T-helper 2 cell (primary cell): ENCODE measurements around the gene ATAD1.
"Not testable (repeated sequence)": the region's sequence is repeated elsewhere in the genome, so short reads cannot be mapped to it uniquely, and the experiment has no call there.

Experiments used
- DNase-seq, 5 experiments: peaks; one replicate each; pipeline versions ENCODE4 v3.0.0 to v3.0.0-alpha.2; 2012 to 2022
- total RNA-seq, 2 donors: gene quantifications; one replicate each; lab custom pipeline; 2026; lab: John Stamatoyannopoulos, UW

The ATAD1 gene, protein sequence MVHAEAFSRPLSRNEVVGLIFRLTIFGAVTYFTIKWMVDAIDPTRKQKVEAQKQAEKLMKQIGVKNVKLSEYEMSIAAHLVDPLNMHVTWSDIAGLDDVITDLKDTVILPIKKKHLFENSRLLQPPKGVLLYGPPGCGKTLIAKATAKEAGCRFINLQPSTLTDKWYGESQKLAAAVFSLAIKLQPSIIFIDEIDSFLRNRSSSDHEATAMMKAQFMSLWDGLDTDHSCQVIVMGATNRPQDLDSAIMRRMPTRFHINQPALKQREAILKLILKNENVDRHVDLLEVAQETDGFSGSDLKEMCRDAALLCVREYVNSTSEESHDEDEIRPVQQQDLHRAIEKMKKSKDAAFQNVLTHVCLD
- total RNA-seq: 34.6 to 68.2 reads per million in 2 donors

DNA sequence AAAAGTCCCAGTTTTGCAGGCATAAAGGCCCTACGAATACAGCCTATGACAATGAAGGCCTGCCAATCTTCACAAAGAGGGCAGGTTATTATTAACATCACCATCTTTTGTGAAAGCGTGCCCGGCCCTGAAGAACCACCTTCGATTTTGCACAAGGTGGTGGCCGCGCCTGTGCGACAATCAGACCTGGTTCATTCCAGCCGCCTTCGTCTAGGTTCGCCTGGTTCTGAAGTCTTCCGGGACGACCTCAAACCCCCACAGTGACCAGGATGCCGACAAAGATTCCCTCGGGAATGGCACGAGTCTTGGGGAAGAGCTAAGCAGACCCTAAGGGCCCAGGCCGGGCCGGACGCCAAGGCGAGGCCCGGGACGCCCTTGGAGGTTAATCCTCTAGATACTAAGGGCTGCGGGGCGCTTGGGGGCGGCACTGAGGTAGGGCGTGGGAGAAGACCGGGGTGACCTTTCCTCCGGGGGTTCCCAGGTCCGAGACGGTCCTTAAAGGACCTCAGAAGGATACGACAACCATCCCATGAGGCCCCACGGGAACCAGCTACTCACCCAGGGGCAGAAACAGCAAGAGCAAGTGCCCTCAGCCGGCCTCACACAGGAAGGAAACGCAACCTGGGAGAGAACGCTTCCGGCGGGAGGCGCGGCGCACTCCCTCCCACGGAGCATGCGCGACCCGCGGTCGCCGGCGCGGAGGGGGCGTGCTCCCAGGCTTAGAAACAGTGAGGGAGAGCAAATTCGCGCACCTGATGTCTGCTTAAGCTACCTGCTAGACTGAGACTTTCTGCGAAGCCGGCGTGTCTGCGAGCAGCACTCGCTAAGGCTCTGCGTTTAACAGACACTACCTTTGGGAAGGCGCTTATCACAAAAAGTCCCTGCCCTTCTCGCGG is at the start of gene ATAD1:
ATAD1 (minus strand) TSS at position 618 of the 896 bp plus-strand sequence. CDS start 3,627 bp downstream, outside the sequence.
- DNase-seq: peak; percentile 71 to 94 (median 82)

DNA sequence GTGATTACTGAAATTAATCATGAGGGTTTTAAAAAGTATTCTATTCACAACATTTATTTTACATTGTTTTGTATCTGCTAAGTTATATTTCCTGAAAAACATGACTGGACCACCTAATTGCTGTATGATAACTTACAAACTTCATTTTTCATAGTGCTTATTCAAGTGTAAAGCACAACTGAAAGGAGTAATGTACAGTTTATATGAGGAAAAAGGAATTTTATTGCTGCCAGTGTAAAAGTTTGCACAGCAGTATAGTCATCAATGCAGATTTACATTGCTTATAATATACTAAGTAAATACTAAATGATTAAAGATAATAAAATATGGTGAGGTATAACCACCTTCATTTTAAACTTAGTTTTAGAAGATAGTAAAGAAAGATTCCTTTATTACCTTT is 49.4 kb upstream of the ATAD1 start:
- DNase-seq: no peak

DNA sequence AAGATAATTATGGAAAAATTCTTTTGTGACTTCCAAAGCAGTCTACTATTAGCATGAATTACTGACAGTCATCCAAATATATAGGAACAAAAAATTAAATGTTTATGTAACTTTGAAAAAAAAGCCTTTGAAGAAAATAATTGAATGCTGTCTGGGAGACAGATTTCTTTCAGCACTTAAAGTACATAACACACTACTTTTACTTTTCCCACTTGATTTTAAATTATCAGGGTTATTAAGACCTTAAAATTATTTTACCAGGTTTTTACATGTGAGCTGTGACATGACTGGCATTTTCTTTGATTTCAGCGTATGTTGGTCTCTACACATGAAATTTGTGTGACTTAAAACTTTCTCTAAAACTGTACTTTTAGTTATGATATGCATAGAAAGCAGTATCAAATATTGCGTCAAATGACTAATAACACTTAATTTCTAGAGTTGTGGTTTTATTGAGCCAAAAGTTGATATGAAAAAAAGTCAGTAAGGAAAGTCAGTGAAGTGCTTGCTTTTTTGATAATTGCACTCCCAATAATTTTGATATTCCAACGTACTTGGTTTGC is 48.5 kb upstream of the ATAD1 start:
- peak in 1 of 5 experiments; percentile 17 for DNase-seq

DNA sequence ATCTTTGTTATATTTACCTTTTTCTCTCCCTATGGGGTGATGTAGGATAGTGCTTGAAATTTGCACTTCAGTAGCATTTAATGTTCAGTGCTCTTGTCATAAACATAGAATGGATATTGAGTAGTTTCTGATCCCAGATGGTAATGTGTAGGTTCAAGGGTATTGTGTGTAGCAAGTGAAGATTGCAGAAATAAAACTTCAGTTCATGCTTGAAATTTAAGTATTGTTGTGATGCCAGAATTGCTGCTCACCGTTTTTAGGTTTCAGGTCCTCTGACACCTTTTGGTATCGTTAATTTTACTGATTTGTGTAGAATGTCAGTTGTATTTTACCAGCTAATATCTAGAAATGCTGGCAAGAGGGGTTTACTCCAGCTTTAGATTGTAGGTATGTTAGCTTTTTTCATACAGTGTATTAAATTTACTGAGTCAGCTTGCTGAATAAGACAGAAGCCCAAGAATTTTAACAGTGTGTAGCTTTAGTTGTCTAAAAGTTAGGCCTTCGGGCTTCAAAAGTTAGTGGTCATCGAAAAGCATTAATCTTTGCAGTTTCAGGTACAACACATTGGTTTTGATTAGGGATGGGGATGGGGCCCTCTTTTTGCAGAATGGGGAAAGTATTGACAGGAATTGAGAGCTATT is 47.3 kb upstream of the ATAD1 start:
- DNase-seq: no peak

DNA sequence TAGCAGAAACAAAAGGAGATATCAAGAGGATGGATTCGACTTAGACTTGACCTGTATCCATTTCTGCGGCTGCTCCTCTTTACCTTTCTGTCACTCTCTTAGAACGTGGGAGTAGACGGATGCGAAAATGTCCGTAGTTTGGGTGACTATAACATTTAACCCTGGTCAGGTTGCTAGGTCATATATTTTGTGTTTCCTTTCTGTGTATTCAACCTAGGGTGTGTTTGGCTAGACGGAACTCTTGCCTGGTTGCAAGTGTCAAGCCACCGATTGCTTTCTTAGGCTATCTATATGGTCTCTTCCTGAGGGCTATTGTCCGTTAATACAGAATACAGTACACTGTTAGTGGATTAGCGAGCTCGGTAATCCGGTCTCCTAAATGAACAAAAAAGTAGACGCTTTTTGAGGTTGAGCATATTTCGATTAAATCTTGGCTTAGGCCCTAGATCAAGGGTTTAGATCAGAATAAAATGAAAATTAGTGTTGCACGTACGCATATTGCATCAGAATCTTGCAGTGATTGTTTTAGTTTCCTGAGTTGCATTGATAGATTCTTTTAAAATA is 46.6 kb upstream of the ATAD1 start:
- DNase-seq: peak in 1 of 5 experiments; percentile 18

DNA sequence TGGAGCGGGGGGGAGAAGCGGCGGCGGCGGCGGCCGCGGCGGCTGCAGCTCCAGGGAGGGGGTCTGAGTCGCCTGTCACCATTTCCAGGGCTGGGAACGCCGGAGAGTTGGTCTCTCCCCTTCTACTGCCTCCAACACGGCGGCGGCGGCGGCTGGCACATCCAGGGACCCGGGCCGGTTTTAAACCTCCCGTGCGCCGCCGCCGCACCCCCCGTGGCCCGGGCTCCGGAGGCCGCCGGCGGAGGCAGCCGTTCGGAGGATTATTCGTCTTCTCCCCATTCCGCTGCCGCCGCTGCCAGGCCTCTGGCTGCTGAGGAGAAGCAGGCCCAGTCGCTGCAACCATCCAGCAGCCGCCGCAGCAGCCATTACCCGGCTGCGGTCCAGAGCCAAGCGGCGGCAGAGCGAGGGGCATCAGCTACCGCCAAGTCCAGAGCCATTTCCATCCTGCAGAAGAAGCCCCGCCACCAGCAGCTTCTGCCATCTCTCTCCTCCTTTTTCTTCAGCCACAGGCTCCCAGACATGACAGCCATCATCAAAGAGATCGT is 46.0 kb upstream of the ATAD1 start:
- DNase-seq: peak in 3 of 5 experiments; percentile 16 to 57 (median 23)

DNA sequence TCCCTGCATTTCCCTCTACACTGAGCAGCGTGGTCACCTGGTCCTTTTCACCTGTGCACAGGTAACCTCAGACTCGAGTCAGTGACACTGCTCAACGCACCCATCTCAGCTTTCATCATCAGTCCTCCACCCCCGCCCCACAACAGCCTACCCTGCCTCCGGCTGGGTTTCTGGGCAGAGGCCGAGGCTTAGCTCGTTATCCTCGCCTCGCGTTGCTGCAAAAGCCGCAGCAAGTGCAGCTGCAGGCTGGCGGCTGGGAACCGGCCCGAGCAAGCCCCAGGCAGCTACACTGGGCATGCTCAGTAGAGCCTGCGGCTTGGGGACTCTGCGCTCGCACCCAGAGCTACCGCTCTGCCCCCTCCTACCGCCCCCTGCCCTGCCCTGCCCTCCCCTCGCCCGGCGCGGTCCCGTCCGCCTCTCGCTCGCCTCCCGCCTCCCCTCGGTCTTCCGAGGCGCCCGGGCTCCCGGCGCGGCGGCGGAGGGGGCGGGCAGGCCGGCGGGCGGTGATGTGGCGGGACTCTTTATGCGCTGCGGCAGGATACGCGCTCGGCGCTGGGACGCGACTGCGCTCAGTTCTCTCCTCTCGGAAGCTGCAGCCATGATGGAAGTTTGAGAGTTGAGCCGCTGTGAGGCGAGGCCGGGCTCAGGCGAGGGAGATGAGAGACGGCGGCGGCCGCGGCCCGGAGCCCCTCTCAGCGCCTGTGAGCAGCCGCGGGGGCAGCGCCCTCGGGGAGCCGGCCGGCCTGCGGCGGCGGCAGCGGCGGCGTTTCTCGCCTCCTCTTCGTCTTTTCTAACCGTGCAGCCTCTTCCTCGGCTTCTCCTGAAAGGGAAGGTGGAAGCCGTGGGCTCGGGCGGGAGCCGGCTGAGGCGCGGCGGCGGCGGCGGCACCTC is 45.3 kb upstream of the ATAD1 start, which contains the start of the genes KLLN and PTEN:
KLLN (minus strand) TSS at position 481 of the 891 bp plus-strand sequence. CDS start 1,046 bp downstream, outside the sequence.
PTEN (plus strand) TSS at position 573 of the 891 bp plus-strand sequence. CDS start 845 bp downstream, outside the sequence.
- DNase-seq: peak; percentile 66 to 95 (median 76)

DNA sequence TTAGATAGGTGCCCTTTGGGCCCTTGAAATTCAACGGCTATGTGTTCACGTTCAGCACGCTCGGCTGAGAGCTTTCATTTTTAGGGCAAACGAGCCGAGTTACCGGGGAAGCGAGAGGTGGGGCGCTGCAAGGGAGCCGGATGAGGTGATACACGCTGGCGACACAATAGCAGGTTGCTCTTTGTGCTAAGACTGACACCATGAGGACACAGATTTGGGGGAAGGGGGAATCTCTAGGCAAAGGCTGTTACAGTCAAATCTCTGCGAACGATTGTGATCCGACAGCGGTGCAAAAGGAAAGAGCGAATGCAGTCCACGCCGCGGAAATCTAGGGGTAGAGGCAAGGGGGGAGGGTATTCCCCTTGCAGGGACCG is 44.6 kb upstream of the ATAD1 start:
- DNase-seq: peak in 3 of 5 experiments; percentile 41 to 90 (median 66)

DNA sequence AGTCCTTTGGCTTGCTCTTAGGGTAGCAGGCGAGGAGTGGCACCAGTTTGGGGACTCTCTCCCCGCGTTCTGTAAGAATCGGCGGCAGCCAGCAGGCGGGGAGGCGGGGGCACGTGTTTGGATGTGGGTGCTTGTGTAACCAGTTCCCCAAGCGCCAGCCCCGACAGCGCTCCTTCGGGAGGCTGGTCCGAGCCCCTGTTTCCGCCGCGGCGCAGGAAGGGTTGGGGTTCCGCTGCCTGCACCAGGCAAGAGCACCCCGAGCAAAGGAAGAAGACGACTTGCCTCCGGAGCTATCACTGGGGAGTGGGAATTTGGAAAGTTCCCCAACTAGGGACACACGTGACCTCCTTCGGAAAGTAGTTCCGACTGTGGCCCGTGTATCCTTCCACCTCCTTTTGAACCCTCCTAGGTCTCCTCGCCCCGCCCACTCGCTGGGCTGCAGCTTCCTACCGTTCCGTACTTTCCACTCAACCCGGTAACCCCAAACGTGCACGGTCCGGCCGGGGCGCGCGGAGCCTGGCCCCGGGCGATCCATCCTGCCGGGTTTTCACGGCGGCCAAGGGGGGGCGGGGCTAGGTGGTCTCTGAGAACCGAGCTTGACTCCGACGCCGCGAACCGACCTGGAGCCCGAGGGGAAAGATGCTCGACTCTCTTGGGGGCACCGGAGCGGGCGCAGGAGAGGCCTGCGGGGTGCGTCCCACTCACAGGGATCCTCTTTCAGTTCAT is 44.1 kb upstream of the ATAD1 start:
- peak; percentile 78 to 99 (median 90) for DNase-seq

DNA sequence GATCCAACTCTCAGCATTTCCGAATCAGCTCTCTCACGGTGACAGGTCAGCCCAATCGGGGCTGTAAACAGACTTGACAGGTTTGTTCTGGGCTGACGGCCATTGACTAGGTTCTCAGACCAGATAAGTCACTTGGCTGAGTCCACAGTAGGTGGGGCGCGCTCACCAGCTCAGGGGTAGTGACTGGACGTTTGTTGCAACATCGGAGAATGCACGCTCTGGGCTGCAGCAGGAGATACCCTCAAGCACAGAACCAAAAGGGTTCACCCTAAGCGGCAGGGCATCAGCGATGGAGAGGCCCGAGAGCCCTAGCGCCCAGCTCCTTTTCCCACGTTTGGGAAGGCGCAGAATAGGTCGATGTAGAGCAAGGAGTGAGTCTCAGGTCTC is 43.5 kb upstream of the ATAD1 start:
- no peak for DNase-seq

DNA sequence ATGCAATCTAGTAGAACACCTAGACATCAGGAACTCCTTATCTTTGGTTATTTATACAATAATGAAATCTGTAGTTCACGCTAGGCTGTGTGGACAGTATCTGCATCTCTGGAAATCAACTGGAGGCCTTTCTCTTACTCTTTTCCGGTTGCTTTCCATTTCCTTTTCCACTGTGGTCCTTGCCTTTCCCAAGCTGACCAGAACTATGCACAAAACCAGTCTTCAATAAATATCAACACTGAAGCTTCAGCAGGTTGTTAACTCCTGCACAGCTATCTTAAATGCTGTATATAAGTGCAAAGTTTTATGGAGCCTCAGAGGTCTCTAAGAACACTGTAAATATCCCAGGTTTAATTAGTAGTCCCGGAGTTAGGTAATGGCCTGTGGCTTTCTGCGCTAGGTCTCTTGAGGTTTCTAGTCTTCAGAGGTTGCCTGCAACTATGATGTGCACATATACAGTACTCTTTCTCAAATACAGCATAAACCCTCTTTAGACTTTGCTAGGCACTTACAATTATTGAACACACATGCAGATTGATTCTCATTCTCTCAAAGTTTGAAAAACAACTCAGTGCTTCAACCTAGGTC is 42.9 kb upstream of the ATAD1 start:
- no peak for DNase-seq

DNA sequence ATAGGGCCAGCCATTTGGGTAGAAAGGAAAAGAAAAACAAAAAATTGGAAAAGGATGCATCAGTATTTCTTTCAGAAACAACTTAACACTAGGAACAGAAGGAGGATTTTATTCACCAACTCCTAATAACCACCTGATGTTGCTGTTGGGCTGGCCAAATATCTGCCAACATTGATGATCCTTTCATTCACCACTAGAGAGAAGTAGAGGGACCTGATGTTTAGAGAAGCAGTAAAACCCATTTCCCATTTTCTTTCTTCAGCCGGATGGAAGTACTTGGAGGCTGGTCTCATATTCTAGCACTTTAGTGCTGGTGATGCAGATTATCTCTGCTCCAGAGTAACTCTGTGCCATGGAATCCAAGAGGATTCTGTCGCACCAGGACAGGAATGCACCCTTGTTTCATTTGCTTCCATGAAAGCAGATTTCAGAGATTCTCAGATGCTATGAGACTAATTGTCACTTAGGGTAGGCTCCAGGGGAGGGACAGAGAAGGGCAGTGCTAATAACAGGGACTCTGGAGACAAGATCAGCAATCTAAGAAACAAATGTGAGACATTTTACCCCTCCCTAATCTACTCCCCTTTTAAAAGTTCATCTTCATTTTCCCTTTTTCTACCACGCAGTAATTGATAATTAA is 42.2 kb upstream of the ATAD1 start:
- peak in 2 of 5 experiments; percentile 24 to 68 for DNase-seq

DNA sequence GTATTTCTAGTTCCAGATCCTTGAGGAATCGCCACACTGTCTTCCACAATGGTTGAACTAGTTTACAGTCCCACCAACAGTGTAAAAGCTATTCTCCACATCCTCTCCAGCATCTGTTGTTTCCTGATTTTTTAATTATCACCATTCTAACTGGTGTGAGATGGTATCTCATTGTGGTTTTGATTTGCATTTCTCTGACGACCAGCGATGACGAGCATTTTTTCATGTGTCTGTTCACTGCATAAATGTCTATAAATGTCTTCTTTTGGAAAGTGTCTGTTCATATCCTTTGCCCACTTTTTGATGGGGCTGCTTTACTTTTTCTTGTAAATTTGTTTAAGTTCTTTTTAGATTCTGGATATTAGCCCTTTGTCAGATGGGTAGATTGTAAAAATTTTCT is 37.6 kb upstream of the ATAD1 start:
- peak in 1 of 5 experiments; percentile 17 for DNase-seq

DNA sequence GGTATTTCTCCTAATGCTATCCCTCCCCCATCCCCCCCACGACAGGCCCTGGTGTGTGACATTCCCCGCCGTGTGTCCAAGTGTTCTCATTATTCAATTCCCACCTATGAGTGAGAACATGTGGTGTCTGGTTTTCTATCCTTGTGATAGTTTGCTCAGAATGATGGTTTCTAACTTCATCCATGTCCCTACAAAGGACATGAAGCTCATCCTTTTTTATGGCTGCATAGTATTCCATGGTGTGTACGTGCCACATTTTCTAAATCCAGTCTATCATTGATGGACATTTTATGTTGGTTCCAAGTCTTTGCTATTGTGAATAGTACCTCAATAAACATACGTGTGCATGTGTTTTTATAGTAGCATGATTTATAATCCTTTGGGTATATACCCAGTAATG is 37.2 kb upstream of the ATAD1 start:
- DNase-seq: not testable (repeated sequence)

DNA sequence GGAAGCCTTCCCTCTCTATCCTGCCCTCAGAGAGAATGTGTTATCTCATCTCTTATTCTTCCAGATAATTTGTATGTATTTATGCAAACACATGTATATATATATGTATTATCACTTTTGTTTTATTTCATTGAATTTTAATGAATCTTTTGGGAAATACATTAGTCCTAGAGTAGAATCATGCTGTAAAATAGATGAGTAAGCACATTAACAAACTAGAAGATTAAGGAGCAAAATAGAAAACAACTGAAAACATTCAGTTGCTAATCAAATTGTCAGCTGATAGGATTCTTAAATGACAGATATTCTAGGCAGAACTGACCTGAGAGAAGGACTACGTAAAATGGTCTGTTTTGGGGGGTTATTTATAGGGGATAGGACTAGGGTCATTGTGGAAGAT is 34.1 kb upstream of the ATAD1 start:
- DNase-seq: no peak

DNA sequence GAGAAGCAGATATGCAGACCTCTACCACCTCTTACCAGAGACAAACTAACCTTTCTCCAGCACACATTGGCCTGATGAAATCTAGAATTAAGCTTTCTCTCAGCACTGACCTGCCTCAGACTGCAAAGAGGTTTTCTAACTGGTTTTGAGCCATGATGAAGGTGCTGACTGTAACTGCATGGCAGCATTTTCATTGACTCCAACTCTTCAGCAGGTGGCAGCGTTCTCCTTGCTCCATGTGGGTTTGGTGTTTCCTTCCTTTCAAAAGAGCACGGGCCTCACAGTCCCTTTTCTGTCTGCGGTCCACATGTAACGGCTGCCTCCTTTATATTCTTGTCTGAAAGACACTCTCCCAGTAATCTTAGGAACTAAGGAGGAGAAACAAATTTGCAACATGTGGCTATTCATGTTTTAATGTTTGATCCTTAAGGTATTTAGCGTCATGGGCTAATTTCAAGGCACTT is 32.7 kb upstream of the ATAD1 start:
- DNase-seq: peak in 3 of 5 experiments; percentile 19 to 77 (median 26)

DNA sequence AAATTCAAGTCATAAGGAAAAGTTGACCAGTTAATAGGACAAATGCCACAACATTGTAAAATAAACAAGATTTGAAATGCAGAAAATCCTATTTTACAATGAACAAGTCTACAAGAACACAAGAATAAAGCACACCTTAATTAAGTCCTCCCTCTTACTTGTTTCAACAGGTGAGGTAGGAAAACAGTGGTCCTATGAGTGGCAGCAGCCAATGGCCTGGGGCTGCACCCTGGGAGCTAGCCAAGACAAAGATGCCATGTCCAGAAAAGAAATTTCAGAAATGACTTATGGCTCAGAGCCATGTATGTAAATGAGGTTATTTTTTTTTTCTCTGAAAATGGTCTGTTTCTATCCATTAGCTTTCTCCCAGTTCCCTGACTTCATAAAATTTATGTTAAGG is 31.0 kb upstream of the ATAD1 start:
- DNase-seq: no peak

DNA sequence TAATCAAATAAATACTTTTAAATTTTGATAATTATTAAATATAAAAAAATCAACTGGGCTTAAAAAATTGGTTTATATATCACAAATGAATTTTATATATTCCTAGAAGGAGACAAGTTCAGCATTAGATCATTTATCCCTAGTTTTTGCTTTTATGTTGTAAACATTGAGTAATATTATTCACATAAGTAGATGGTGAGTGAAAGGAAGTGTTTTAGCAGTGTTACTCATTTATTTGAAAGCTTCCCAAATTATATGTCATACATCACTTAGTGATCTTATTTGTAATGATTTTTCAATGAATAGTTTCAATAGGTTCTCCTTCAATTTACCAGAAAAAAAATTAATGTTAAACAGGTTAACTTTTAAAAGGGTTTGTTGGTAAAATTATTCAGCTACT is 29.5 kb upstream of the ATAD1 start:
- no peak for DNase-seq

DNA sequence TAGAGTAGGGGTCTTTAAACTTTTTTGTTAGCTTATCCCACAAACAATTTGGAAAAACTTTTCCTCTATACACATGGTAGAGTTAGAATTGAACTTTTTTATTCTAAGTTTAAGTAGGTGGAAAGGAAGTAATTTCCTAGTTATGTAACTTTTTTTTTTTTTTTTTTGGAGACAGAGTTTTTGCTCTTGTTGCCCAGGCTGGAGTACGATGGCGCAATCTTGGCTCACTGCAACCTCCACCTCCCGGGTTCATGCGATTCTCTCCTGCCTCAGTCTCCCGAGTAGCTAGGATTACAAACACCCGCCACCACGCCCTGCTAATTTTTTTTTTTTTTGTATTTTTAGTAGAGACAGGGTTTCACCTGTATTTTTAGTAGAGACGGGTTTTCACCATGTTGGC is 28.7 kb upstream of the ATAD1 start:
- DNase-seq: not testable (repeated sequence)
